Motor neuron (in vitro differentiated cells): Measurements from ENCODE around the gene ZNF728. TPM values are rescaled to one million over a fixed set of nuclear protein-coding genes. Genes with fewer than 3 reads are reported as not detected.

ENCODE experiments used
- total RNA-seq, 8 experiments: library from RNA; unstranded; fragments of 300-600 nt; gene quantifications; 2 replicates each; pipeline versions ENCODE4 v1.2.3 to v1.2.4, GENCODE V29; 2022

The ZNF728 gene
- total RNA-seq, 8 experiments from 2014 or later: 0.25 TPM; not detected in 7

Other genes starting within 250 kb of the ZNF728 start
- under 1 TPM in 4 of 8 experiments, not detected in 4; 0.04 to 0.14 (median 0.05) TPM for gene ZNF99, start 219.0 kb downstream of the ZNF728 start, total RNA-seq
- gene ZNF723, start 170.9 kb downstream of the ZNF728 start, total RNA-seq: not detected
- 10 to 100 TPM in 1 of 8 experiments, 1 to 10 TPM in 4, not detected in 3; 5.9 to 17.5 (median 7.5) TPM for gene ZNF730, start 113.8 kb upstream of the ZNF728 start, total RNA-seq
- gene ZNF724, start 247.2 kb upstream of the ZNF728 start, total RNA-seq: 10 to 100 TPM in 1 of 8 experiments, 1 to 10 TPM in 6, under 1 TPM in 1; 0.41 to 25.5 (median 6.3) TPM